HG02759 (cell line): ENCODE measurements around the gene DCST1.

ENCODE experiments used
- ATAC-seq: cut with Tn5 transposase; IDR thresholded peaks from one replicate; pipeline ENCODE4 v1.9.1; 2021; ENCODE audit warnings: mild to moderate bottlenecking, moderate library complexity; ENCODE audit not compliant: unreplicated experiment

DCST1 gene

GRCh38 chr1:155030899-155031298 is 2.7 kb upstream of the DCST1 start:
- no peak for ATAC-seq

DNA sequence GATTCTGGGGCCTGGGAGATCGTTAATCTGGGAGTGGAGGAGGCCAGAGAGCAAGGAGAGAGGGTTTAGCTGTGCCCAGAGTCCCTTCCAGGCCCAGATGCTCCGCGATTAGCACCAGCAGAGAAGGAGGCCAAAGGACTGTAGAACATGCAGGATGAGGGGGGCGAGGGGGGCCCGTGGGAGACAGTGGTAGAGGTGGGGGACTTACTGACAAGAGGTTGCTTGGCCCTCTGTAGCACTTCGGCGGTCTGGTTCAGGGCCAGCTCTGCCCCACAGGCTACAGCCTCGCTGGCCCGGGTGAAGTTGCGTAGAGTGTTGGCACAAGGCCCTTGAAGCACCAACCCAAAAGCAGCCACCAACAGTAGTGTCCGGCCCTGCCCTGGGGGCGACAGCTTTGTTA is 738 bp upstream of the DCST1 start:
- no peak for ATAC-seq

DNA sequence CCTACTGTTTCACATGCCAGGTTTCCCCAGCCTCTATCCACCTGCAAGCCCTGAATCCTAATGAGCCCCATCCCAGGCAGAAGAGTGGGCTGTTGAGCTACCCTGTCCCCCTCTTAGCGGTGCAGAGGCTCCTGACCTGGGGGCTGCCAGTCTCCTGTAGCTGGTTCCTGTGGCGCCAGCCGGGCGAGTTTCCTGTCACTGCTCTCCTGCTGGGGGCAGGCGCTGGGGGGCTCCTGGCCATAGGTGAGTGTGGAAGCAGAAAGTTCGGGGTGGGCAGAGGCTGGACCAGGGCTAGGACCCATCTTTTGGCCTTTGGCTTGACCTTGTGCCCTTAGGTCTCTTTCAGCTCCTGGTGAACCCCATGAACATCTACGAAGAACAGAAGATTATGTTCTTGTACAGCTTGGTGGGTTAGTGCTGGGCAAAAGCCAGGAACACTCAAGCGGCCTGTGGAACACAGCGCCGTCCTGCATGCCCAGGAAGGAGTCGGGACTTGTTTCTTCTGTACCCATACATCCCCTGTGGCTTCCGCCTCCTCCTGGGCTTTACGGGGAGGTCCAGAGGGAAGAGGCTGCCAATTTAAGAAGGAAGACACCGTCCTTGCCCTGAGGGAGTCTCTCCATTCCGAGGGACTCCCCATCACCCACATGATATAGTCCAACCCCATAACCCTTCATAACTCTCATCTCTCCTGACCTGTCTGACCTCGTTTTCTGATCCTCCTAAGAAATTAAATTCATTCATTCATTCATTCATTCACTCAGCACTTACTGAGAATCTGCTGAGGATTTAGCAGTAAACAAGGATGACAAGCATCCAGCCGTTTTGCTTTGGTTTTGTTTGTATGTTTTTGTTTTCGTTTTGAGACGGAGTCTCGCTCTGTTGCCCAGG is 939 bp downstream of the DCST1 start:
- no peak for ATAC-seq

DNA sequence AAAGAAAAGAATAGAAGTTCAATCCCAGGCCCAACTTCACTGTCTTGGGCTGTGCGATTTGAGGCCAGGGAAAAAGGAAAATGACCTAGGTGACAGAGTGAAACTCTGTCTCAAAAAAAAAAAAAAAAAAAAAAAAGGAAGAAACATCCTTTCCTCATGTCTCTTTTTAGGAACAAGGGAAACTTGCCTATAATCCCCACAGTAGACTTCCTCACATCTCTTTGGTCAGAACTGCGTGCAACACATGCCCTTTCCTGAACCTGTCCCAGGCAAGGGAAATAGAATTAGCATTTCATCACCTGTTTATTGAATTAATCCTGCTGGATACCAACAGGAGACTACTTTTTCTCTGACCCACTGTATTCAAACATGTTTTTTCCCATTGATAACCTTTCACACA is 2.3 kb downstream of the DCST1 start:
- ATAC-seq: no peak

- no peak for ATAC-seq
These were observed 3.4 kb downstream of the DCST1 start for GRCh38 chr1:155037043-155037442.

GRCh38 chr1:155037851-155038441 is 4.3 kb downstream of the DCST1 start:
- no peak for ATAC-seq

GRCh38 chr1:155038602-155039307 is 5.1 kb downstream of the DCST1 start:
- no peak for ATAC-seq

DNA sequence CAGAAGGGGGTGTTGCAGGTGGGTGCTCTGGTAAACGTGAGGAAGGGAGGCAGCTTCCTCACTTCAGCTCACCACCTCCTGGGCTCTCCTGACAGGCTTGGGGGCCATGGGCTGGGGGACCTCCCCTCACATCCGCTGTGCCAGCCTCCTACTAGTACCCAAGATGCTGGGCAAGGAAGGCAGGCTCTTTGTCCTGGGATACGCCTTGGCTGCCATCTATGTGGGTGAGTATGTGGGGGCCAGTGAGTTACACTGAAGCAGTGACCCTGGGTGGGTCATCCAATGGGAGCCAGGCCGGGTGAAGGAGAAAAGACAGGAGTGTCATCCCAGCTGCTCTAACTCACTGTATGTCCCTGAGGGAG is 5.7 kb downstream of the DCST1 start:
- no peak for ATAC-seq

GRCh38 chr1:155040358-155041093 is 6.9 kb downstream of the DCST1 start:
- no peak for ATAC-seq

DNA sequence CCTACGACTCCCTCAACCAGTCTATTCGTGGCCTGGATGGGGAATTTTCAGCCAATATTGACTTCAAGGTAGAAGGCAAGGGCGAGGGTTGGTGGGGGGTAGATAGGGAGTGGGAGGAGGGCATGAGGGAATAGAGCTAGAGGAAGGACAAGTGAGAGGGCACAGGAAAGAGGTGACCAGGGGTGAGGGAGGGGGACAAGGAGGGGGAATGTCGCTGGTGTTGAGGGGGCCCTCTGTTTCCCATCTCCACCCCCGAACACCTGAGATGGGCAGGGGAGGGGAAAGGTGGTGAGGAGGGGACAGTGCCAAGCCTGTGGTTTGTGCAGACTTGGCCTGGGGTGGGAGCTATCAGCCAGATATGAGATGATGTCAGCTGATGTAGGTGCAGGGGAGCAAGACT is 9.2 kb downstream of the DCST1 start:
- no peak for ATAC-seq

DNA sequence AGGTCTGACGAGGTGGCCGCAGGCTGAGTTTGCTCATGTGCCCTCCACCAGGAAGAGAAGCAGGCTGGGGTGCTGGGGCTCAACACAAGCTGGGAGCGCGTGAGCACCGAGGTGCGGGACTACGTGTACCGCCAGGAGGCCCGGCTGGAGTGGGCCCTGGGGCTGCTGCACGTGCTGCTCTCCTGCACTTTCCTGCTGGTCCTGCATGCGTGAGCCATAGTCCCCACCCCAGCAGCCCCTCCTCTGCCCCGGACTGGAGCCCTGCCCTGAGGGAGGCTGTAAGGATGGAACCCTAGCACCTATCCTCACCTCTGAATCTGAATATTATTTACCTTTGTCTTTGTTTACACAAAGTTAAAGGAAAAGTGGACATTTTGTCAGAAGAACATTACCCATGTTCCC is 9.7 kb downstream of the DCST1 start:
- ATAC-seq: no peak

DNA sequence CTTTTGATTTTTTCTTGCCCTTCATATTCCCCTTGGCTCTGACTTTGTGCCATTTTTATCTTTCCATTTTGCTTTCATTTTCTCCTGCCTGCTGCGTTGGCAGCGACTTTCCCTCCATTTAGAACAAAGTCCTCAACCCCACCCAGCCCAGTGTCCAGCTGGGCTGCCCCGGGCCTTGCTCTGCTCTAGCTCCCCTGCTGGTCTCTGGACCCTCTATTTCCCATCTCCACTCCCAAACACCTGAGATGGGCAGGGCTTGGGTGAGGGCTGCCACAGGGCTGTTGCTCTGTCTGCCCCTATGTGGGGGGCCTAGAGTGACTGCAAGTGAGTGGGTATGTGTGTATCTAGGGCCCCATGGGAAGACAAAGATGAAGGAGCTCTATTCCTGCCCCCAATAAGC is 10.2 kb downstream of the DCST1 start:
- ATAC-seq: no peak

DNA sequence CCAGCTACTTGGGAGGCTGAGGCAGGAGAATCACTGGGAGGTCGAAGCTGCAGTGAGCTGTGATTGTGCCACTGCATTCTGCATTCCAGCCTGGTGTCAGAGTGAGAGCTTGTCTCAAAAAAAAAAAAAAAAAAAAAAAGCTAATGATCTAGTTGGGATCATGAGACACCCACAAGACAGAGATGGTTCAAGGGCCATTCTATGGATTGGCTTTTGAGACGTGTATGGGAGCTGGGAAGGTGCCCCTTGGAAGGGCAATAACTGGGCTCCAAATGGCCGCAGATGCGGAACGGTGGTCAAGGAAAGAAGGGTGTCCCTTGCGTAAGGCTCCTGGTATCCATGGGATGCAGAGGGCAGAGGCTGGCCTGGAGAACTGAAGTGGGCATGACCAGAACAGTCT is 10.7 kb downstream of the DCST1 start:
- no peak for ATAC-seq

- ATAC-seq: no peak
These were observed 11.4 kb downstream of the DCST1 start for GRCh38 chr1:155044812-155045657.

DNA sequence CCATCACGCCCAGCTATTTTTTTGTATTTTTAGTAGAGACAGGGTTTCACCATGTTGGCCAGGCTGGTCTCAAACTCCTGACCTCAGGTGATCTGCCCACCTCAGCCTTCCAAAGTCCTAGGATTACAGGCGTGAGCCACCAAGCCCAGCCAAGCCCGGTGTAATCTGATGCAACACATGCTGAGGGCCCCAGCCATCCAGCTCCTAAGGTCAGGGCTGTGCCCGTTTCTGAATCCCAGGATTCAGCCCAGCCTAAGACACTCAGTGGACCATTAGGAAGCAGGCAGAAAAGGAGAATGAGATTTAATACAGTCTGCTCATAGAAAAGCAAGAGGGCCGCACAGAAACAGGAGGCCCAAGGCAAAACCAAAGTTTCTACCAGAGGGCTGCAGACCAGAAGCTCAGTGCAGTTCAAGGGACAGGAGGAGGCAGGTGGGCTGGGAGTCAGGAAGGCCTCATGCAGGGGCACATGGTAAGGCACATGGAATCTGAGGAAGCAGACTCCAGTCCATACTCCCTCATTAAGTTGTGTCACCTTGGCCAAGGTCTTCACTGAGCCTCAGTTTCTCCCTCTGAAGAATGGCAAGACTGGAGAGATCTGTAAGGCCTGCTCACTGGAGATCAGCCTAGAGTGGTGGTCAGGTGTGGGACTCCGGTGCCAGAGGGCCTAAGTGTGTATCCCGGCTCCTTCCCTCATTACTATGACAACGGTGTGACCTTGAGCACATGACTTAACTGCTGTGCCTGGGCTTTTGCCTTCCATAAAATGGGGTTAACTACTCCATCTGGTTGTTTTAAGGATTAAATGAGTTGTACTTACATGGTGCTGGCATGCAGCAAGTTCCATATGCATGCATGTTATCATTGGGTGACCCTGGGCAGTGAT is 15.1 kb downstream of the DCST1 start:
- no peak for ATAC-seq

GRCh38 chr1:155049651-155050559 is 16.3 kb downstream of the DCST1 start:
- ATAC-seq: no peak

DNA sequence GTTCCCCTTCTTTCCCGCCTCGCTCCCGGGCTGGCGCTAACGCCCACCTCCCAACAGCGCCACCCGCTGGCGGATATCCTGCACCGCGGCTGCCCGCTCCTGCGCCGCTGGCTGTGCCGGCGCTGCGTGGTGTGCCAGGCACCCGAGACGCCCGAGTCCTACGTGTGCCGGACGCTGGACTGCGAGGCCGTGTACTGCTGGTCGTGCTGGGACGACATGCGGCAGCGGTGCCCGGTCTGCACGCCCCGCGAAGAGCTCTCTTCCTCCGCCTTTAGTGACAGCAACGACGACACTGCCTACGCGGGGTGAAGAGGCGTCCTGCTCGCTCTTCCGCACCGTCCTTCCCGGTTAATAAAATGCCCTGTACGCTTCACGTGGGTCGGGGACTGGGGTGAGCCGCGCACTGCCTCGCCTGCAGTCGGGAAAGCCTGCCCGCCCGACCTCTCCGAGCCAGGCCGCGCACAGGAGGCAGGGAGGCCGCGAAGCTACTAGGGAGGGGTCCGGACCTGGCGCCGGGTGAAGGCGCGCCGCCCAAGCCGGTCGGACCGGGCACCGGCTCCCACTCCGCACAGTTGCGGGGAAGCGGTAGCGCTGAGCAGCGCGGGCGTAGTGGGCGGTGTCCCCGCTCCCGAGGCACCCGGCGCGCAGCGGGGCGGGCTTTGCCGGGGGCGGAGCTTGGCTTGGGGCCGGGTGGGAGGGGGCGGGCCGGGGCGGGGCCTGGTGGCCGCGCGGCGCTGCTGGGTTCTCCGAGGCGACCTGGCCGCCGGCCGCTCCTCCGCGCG is 17.1 kb downstream of the DCST1 start, which contains the start of gene ADAM15:
TSS of gene ADAM15 (plus strand) at position 757 of the 782 bp plus-strand sequence. CDS start 71 bp downstream, outside the sequence.
- peak; percentile 78 for ATAC-seq
